GM20000 (cell line): Measurements from ENCODE around the gene ZFP3.
A peak's percentile ranks its signal among the peaks of the same experiment; 100 is the strongest.
"Not testable (repeated sequence)": the region's sequence is repeated elsewhere in the genome, so short reads cannot be mapped to it uniquely, and the experiment has no call there.

Experiments used
- DNase-seq: peaks from one replicate; pipeline ENCODE4 v3.0.0; 2012; ENCODE audit warnings: low spot score
- CTCF ChIP-seq: IDR thresholded peaks from 2 replicates; pipeline ENCODE4 v1.5.1; 2012; ENCODE audit warnings: mild to moderate bottlenecking, control low read depth; ENCODE audit errors: extremely low read depth, missing control alignments

The ZFP3 gene

GRCh38 chr17:5110816-5111215, 32.5 kb downstream of the ZFP3 start:
- DNase-seq: peak; percentile 36
- TF ChIP-seq CTCF: no peak

- TF ChIP-seq CTCF: no peak
These were observed 33.3 kb downstream of the ZFP3 start, which contains the start of gene ZNF232 for GRCh38 chr17:5111402-5112204. TSS of gene ZNF232 (minus strand) at chr17:5111878. CDS start at chr17:5111822, 56 bp downstream.

GRCh38 chr17:5115673-5116651, 37.7 kb downstream of the ZFP3 start, which contains the start of gene USP6:
TSS of gene USP6 (plus strand) at chr17:5116032. CDS start at chr17:5130368, 14,336 bp downstream.
- peak; percentile 25 for DNase-seq

More at GRCh38 chr17:5111402-5112204, 33.3 kb downstream of the ZFP3 start, which contains the start of gene ZNF232:
- DNase-seq: peak; percentile 97

DNA sequence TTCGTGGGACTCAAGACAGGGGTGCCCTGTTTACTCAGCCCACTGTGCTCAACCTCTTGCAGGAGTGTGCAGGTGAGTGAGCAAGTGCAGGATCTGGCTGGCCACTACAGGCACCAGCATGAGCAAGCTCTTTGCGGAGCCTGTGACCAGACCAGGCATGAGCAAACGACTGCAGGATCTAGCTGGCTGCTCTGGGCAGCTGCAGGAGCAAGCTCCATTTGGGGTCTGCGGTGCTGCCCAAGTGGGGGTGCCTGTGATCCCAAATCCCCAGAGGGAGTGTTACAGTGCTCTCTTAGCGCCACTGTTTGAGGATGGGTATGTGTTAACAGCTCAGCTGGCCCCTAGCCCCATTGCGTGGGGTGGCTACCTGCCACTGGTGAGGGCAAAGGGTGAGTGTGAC, 40.0 kb downstream of the ZFP3 start:
- no peak for DNase-seq
- no peak for TF ChIP-seq CTCF

More at GRCh38 chr17:5115673-5116651, 37.7 kb downstream of the ZFP3 start, which contains the start of gene USP6:
- no peak for TF ChIP-seq CTCF

GRCh38 chr17:5120036-5120435, 41.8 kb downstream of the ZFP3 start:
- no peak for TF ChIP-seq CTCF
- DNase-seq: no peak

- not testable (repeated sequence) for DNase-seq
These were observed 42.3 kb downstream of the ZFP3 start for GRCh38 chr17:5120436-5121185.

DNA sequence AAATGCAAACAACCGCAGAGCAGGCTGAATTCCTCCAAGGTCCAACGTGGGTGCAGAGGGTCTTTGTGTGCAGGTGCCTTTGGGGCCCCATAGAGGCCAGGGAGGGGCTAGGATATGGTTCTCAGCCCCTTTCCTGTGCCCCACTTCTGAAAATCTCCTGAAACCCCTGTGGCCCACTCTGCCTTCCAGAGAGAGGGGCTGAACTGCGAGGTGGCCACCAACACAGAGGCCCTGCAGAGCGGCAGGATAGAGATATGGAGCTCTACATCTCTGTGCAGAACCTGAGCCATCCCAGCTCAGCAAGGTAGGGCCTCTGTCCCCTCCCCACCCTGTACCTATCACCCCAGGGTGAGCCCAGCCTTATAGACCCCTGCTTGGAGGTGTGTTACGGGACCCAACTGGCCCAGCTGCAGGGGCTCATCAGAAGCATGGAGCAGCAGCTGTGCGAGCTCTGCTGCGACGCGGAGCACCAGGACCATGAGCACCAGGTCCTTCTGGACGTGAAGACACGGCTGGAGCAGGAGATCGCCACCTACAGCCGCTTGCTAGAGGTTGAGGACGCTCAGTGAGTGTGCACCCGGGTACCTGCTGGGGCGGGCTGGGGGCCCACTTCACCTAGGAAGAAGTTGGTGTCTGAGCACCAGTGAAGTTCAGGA, 43.0 kb downstream of the ZFP3 start:
- TF ChIP-seq CTCF: no peak
- no peak for DNase-seq

DNA sequence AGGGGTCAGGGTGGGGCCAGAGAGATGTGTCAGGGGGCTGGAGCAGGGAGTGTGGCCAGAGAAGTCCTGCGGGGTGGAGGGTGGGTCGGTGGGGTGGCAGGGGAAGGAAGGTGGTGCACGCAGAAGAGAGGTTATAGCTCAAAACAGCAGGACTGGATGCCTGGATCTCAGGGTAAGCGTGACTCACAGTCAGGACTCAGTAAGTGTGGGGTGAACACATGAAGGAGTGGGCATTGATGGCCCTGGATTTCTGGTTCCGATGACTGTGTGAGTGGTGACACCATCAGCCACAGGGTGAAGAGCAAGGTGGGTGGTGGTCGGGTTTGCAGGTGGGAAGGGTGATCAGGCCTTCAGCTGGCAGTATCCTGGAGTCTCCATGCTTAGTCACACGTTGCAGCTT, 43.8 kb downstream of the ZFP3 start:
- not testable (repeated sequence) for DNase-seq
